ENCODE measurements around the gene INTS13.

Gene INTS13

DNA sequence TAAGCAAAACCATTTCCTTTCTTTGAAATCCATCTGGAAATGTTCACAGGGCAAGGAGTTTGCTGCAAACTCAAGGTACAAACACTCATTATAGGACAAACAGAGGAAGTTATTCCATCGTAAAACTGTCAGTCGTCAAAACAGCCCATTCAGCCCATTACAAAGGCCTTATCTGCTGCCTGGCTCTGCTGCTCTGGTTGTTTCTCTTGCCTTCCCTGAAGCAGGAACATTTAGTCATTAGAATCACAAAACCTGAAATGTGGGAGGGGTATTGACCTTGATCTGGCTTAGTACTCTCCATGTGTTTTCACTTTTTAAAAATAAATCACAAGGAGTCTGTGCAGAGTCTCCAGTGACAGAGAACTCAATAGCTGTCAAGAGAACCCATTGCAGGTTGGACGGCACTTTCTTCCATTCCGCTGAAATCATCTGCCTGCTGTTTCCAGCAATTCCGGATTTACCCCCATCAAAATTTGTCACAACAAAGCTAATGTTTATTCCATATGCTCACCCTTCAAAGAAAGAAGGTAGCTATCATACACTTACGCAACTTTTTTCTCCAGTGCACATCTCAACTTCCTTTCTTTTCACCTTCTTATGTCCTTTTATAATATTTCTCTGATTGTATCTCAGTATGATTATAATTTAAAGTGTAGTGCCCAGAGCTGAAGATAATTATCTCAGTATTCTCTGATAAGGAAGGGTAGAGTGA lies 80.2 kb downstream of the INTS13 start:
- no peaks in the 10 kb centered on the region for H3K9me3 ChIP-seq (ENCODE audit: control insufficient read depth in 2 of 2, low read length in 2 of 2)
- no peak overlapping the region for H3K27ac ChIP-seq (ENCODE audit: low read depth in 2 of 2, low read length in 2 of 2)
- H3K4me1 ChIP-seq (ENCODE audit: control insufficient read depth in 2 of 2, insufficient read depth in 2 of 2, low read length in 2 of 2): peaks cover 0 to 8% of the 10 kb centered on the region in 2 donors

DNA sequence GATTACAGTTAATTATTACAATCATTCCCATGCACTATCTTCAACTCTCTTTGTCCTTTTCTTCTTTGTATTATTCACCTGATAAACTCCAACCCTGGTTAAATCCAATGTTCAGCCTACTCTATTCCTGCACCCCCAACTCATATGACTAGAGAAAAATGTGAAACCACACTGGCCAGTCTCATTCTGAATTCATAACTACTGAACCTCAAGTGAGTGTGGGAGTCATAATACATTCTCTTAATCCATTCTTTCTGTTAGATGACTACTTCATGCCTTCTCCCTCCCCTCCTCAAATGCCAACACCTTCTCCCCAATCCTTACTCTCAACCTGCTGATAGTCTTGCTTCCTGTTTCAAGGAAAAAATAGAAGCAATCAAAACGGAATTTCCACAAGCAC lies 82.4 kb downstream of the INTS13 start:
- H3K36me3 ChIP-seq (ENCODE audit: control insufficient read depth in 2 of 2, insufficient read depth in 2 of 2, low read length in 2 of 2): no peaks in the 10 kb centered on the region
- H3K4me1 ChIP-seq (ENCODE audit: control insufficient read depth in 2 of 2, insufficient read depth in 2 of 2, low read length in 2 of 2): peaks cover 0 to 8% of the 10 kb centered on the region in 2 donors
- H3K27ac ChIP-seq (ENCODE audit: low read depth in 2 of 2, low read length in 2 of 2): no peak overlapping the region
- H3K27me3 ChIP-seq (ENCODE audit: control insufficient read depth in 2 of 2, insufficient read depth in 2 of 2, low read length in 2 of 2): no peaks in the 10 kb centered on the region
- no peak overlapping the region for H3K4me3 ChIP-seq (ENCODE audit: low read length in 2 of 2)
- no peaks in the 10 kb centered on the region for H3K9me3 ChIP-seq (ENCODE audit: control insufficient read depth in 2 of 2, low read length in 2 of 2)
- H3K9ac ChIP-seq (ENCODE audit: low read depth in 1 of 2, low read length in 2 of 2): no peak overlapping the region

More for the DNA sequence above, 80.2 kb downstream of the INTS13 start:
- Histone ChIP-seq H3K36me3 (ENCODE audit: control insufficient read depth in 2 of 2, insufficient read depth in 2 of 2, low read length in 2 of 2) (no peaks in the 10 kb centered on the region), H3K27me3 (ENCODE audit: control insufficient read depth in 2 of 2, insufficient read depth in 2 of 2, low read length in 2 of 2) (no peaks in the 10 kb centered on the region), H3K4me3 (ENCODE audit: low read length in 2 of 2) (no peak overlapping the region), H3K9ac (ENCODE audit: low read depth in 1 of 2, low read length in 2 of 2) (no peak overlapping the region)

Measured in mucosa of rectum (tissue), 2 donors.